H9 (cell line): Measurements from ENCODE around the gene SRGAP1. TPM values are rescaled to one million over a fixed set of nuclear protein-coding genes. Genes with fewer than 3 reads are reported as not detected.

Experiments used
- DNase-seq: peaks from one replicate; pipeline ENCODE4 v3.0.0-alpha.2; 2017
- H2AFZ ChIP-seq: one replicate; pipeline ENCODE4 v1.6.1; 2013; ENCODE audit warnings: mild to moderate bottlenecking, low read length, control low read depth, moderate library complexity
- H2AK5ac ChIP-seq: 2 replicates; pipeline ENCODE4 v1.6.1; 2013; ENCODE audit warnings: low read length, control low read depth, mixed read lengths; ENCODE audit not compliant: insufficient read length
- H2BK120ac ChIP-seq: one replicate; pipeline ENCODE4 v1.6.1; 2013; ENCODE audit warnings: low read depth, mild to moderate bottlenecking, low read length, control low read depth, inconsistent platforms; ENCODE audit not compliant: poor library complexity, severe bottlenecking
- H2BK12ac ChIP-seq: 2 replicates; pipeline ENCODE4 v1.6.1; 2013; ENCODE audit warnings: low read length, control low read depth, mixed read lengths, low read depth; ENCODE audit not compliant: insufficient read length
- H2BK15ac ChIP-seq: 2 replicates; pipeline ENCODE4 v1.6.1; 2013; ENCODE audit warnings: low read depth, low read length, control low read depth
- H2BK20ac ChIP-seq: one replicate; pipeline ENCODE4 v1.6.1; 2013; ENCODE audit warnings: low read depth, mild to moderate bottlenecking, low read length, control low read depth, inconsistent platforms; ENCODE audit not compliant: poor library complexity, severe bottlenecking
- H2BK5ac ChIP-seq: 2 replicates; pipeline ENCODE4 v1.6.1; 2013; ENCODE audit warnings: low read length, control low read depth, mixed read lengths; ENCODE audit not compliant: insufficient read length
- H3K14ac ChIP-seq: 2 replicates; pipeline ENCODE4 v1.6.1; 2013; ENCODE audit warnings: low read length, control low read depth; ENCODE audit not compliant: insufficient read depth
- H3K18ac ChIP-seq: 2 replicates; pipeline ENCODE4 v1.6.1; 2013; ENCODE audit warnings: low read depth, mild to moderate bottlenecking, mixed read lengths, low read length, control low read depth; ENCODE audit not compliant: insufficient read length
- H3K23ac ChIP-seq: 2 replicates; pipeline ENCODE4 v1.6.1; 2013; ENCODE audit warnings: low read length, control low read depth, mixed read lengths, low read depth; ENCODE audit not compliant: insufficient read length
- H3K23me2 ChIP-seq: 2 replicates; pipeline ENCODE4 v1.6.1; 2013; ENCODE audit warnings: low read depth, mild to moderate bottlenecking, mixed read lengths, low read length, control low read depth; ENCODE audit not compliant: insufficient read length, poor library complexity, severe bottlenecking
- H3K27ac ChIP-seq: 2 replicates; pipeline ENCODE4 v1.5.1; 2013; ENCODE audit warnings: low read length, control low read depth, mixed read lengths, low read depth; ENCODE audit not compliant: insufficient read length
- H3K27me3 ChIP-seq: 2 replicates; pipeline ENCODE4 v1.6.1; 2013; ENCODE audit warnings: low read length, control low read depth, inconsistent platforms; ENCODE audit not compliant: insufficient read depth
- H3K4ac ChIP-seq: 2 replicates; pipeline ENCODE4 v1.6.1; 2013; ENCODE audit warnings: low read depth, mild to moderate bottlenecking, control low read depth, inconsistent platforms, low read length, moderate library complexity
- H3K4me1 ChIP-seq: 2 replicates; pipeline ENCODE4 v1.6.1; 2013; ENCODE audit warnings: low read length, control low read depth, inconsistent platforms; ENCODE audit not compliant: insufficient read depth
- H3K4me2 ChIP-seq: 2 replicates; pipeline ENCODE4 v1.6.1; 2013; ENCODE audit warnings: low read length, control low read depth, mixed read lengths; ENCODE audit not compliant: insufficient read length, insufficient read depth
- H3K56ac ChIP-seq: 2 replicates; pipeline ENCODE4 v1.6.1; 2013; ENCODE audit warnings: low read depth, mild to moderate bottlenecking, mixed read lengths, low read length, control low read depth; ENCODE audit not compliant: insufficient read length
- H3K79me1 ChIP-seq: 2 replicates; pipeline ENCODE4 v1.6.1; 2013; ENCODE audit warnings: low read depth, mild to moderate bottlenecking, moderate library complexity, low read length, control low read depth, inconsistent platforms; ENCODE audit not compliant: insufficient read depth, poor library complexity, severe bottlenecking
- H3K79me2 ChIP-seq: 2 replicates; pipeline ENCODE4 v1.6.1; 2013; ENCODE audit warnings: low read length, control low read depth, inconsistent platforms; ENCODE audit not compliant: insufficient read depth
- H3K9ac ChIP-seq: 2 replicates; pipeline ENCODE4 v1.6.1; 2013; ENCODE audit warnings: low read length, control low read depth, mixed read lengths; ENCODE audit not compliant: insufficient read length; ENCODE audit errors: extremely low read depth
- H3K9me3 ChIP-seq: one replicate; pipeline ENCODE4 v1.6.1; 2013; ENCODE audit warnings: low read depth, low read length, inconsistent platforms; ENCODE audit not compliant: control insufficient read depth
- H3T11ph ChIP-seq: one replicate; pipeline ENCODE4 v1.6.1; 2013; ENCODE audit warnings: mild to moderate bottlenecking, low read length, control low read depth, inconsistent platforms
- H4K20me1 ChIP-seq: one replicate; pipeline ENCODE4 v1.6.1; 2013; ENCODE audit not compliant: control insufficient read depth, insufficient read length, insufficient read depth
- H4K5ac ChIP-seq: 2 replicates; pipeline ENCODE4 v1.6.1; 2013; ENCODE audit warnings: low read depth, mild to moderate bottlenecking, mixed read lengths, low read length, control low read depth; ENCODE audit not compliant: insufficient read length
- H4K8ac ChIP-seq: replicated peaks from 2 replicates; pipeline ENCODE4 v1.6.1; 2013; ENCODE audit warnings: low read length, control low read depth, mixed read lengths, low read depth; ENCODE audit not compliant: insufficient read length
- H4K91ac ChIP-seq: 2 replicates; pipeline ENCODE4 v1.6.1; 2013; ENCODE audit warnings: low read depth, mild to moderate bottlenecking, moderate library complexity, mixed read lengths, low read length, control low read depth; ENCODE audit not compliant: insufficient read length
- H3K27ac Mint-ChIP-seq, 3 experiments: 2 replicates in 2 of 3; 3 replicates in 1 of 3; pipeline ENCODE4 v1.8.0; 2020 to 2021; ENCODE audit warnings: mixed read lengths in 3 of 3, mild to moderate bottlenecking in 1 of 3, moderate library complexity in 1 of 3
- H3K27me3 Mint-ChIP-seq: 2 replicates; pipeline ENCODE4 v1.8.0; 2021; ENCODE audit warnings: low read depth, mild to moderate bottlenecking, moderate library complexity, mixed read lengths
- H3K36me3 Mint-ChIP-seq, 3 experiments: 2 replicates in 2 of 3; 3 replicates in 1 of 3; pipeline ENCODE4 v1.8.0; 2020 to 2021; ENCODE audit warnings: low read depth in 3 of 3, mixed read lengths in 3 of 3; ENCODE audit not compliant: insufficient read depth in 1 of 3
- H3K4me1 Mint-ChIP-seq, 2 experiments: 2 replicates each; pipeline ENCODE4 v1.8.0; 2020; ENCODE audit warnings: mixed read lengths in 2 of 2
- H3K4me3 Mint-ChIP-seq, 2 experiments: 2 replicates in 1 of 2; 3 replicates in 1 of 2; pipeline ENCODE4 v1.8.0; 2020 to 2021; ENCODE audit warnings: mild to moderate bottlenecking in 2 of 2, mixed read lengths in 2 of 2, moderate library complexity in 1 of 2
- H3K9me3 Mint-ChIP-seq, 2 experiments: 2 replicates in 1 of 2; 3 replicates in 1 of 2; pipeline ENCODE4 v1.8.0; 2020; ENCODE audit warnings: mild to moderate bottlenecking in 2 of 2, mixed read lengths in 2 of 2, moderate library complexity in 1 of 2
- WGBS: extraction: QIAGEN DNeasy Blood & Tissue Kit; methylation state at CpG from one replicate; pipeline ENCODE4 v1.1.7; 2013; ENCODE audit warnings: missing lambda C conversion rate, low lambda C conversion rate, mixed read lengths; ENCODE audit not compliant: insufficient read length; ENCODE audit errors: extremely low coverage; 5-methylcytosine and 5-hydroxymethylcytosine counted together
- total RNA-seq: library from RNA; stranded (reverse); gene quantifications from 2 replicates; pipeline ENCODE4 v1.2.1, GENCODE V29; 2021
- TF ChIP-seq, protein P1 (sequence below): fragments of 200-600 bp; sonication (generic); conservative IDR thresholded peaks from 3 replicates; pipeline ENCODE4 v1.8.0; 2021; ENCODE audit warnings: antibody characterized with exemption, mild to moderate bottlenecking

Gene SRGAP1
- total RNA-seq, 1 experiment from 2014 or later = 4.8 TPM

DNA sequence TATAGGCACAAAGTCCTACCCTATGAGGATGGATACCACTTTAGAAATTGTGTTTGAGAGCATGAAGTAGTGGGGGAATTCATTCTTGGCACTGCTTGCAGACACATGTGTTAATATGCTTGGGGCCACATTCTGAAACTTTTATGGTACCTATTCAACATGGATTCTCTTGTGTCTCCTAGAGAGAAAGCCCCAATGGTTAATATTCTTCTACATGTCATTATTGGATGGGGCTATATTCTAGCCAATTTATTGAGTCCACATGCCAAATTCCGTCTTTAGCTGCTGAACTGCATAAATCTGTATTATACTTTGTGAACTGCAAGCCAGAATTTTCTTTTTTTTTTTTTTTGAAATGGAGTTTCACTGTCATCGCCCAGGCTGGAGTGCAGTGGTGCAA lies 237.6 kb downstream of the SRGAP1 start:
- H3K9me3 Mint-ChIP-seq = no peaks in the 10 kb centered on the region
- no peak overlapping the region for H2BK120ac ChIP-seq
- no peak overlapping the region for H3K27ac ChIP-seq
- H3K18ac ChIP-seq = no peak overlapping the region
- H3K79me1 ChIP-seq = no peaks in the 10 kb centered on the region
- no peak for DNase-seq
- H4K91ac ChIP-seq = no peak overlapping the region
- H3K56ac ChIP-seq = no peak overlapping the region
- no peaks in the 10 kb centered on the region for H3K23me2 ChIP-seq
- peaks cover 4% of the 10 kb centered on the region; the same call in 1 of the 2 replicates for H3K4me1 ChIP-seq
- H3T11ph ChIP-seq = no peak overlapping the region
- no peaks in the 10 kb centered on the region for H4K20me1 ChIP-seq
- no peaks in the 10 kb centered on the region for H3K27me3 Mint-ChIP-seq
- H3K27me3 ChIP-seq = no peaks in the 10 kb centered on the region
- no peak overlapping the region for H4K8ac ChIP-seq
- H3K4me3 Mint-ChIP-seq = no peak overlapping the region
- H3K23ac ChIP-seq = no peak overlapping the region
- no peak overlapping the region for H2BK5ac ChIP-seq
- H3K9ac ChIP-seq = no peak overlapping the region
- H3K4me2 ChIP-seq = no peak overlapping the region
- peaks cover 23 to 25% of the 10 kb centered on the region in 2 experiments for H3K4me1 Mint-ChIP-seq
- H2AK5ac ChIP-seq = no peak overlapping the region
- WGBS = no CpG with 5 or more reads among the region's 2 CpGs
- no peak overlapping the region for H3K4ac ChIP-seq
- H3K27ac Mint-ChIP-seq = no peak overlapping the region
- no peak overlapping the region for H3K14ac ChIP-seq
- H2BK20ac ChIP-seq = no peak overlapping the region
- H2BK12ac ChIP-seq = no peak overlapping the region
- no peak overlapping the region for H2BK15ac ChIP-seq
- no peaks in the 10 kb centered on the region for H3K79me2 ChIP-seq
- peaks cover 0 to 8% (median 3%) of the 10 kb centered on the region in 3 experiments; a peak in 4 of 7 replicates for H3K36me3 Mint-ChIP-seq
- no peak overlapping the region for H2AFZ ChIP-seq
- H4K5ac ChIP-seq = no peak overlapping the region
- TF ChIP-seq, protein P1, sequence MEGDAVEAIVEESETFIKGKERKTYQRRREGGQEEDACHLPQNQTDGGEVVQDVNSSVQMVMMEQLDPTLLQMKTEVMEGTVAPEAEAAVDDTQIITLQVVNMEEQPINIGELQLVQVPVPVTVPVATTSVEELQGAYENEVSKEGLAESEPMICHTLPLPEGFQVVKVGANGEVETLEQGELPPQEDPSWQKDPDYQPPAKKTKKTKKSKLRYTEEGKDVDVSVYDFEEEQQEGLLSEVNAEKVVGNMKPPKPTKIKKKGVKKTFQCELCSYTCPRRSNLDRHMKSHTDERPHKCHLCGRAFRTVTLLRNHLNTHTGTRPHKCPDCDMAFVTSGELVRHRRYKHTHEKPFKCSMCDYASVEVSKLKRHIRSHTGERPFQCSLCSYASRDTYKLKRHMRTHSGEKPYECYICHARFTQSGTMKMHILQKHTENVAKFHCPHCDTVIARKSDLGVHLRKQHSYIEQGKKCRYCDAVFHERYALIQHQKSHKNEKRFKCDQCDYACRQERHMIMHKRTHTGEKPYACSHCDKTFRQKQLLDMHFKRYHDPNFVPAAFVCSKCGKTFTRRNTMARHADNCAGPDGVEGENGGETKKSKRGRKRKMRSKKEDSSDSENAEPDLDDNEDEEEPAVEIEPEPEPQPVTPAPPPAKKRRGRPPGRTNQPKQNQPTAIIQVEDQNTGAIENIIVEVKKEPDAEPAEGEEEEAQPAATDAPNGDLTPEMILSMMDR = no peak
- no peaks in the 10 kb centered on the region for H3K9me3 ChIP-seq
